CD4-positive, CD25-positive, alpha-beta regulatory T cell (primary cell): ENCODE data around the gene PMEPA1. TPM values are rescaled to one million over a fixed set of nuclear protein-coding genes. Genes with fewer than 3 reads are reported as not detected.

Experiments used
- ATAC-seq, 2 donors: fragments of 150-1000 bp; cut with Tn5 transposase; one replicate each; pipeline ENCODE4 v1.10.0; 2021; ENCODE audit warnings: low read depth in 2 of 2, moderate number of reproducible peaks in 2 of 2, moderate library complexity in 1 of 2
- DNase-seq, 3 donors: peaks; one replicate each; pipeline versions ENCODE4 v3.0.0 to v3.0.0-alpha.2; 2012 to 2022; ENCODE audit warnings: mixed read lengths in 1 of 3
- H3K27ac ChIP-seq: one replicate; pipeline ENCODE4 v1.7.0; 2013; ENCODE audit warnings: mild to moderate bottlenecking, low read length; ENCODE audit not compliant: insufficient read depth, poor library complexity, severe bottlenecking
- H3K27me3 ChIP-seq: one replicate; pipeline ENCODE4 v1.7.0; 2013; ENCODE audit warnings: low read length; ENCODE audit not compliant: control insufficient read depth, insufficient read depth
- H3K36me3 ChIP-seq: one replicate; pipeline ENCODE4 v1.7.0; 2013; ENCODE audit warnings: mild to moderate bottlenecking, low read length, moderate library complexity; ENCODE audit not compliant: control insufficient read depth, insufficient read depth
- H3K4me1 ChIP-seq: 2 replicates; pipeline ENCODE4 v1.7.0; 2013; ENCODE audit warnings: mild to moderate bottlenecking, low read length; ENCODE audit not compliant: insufficient read depth, control insufficient read depth, poor library complexity, severe bottlenecking
- H3K4me3 ChIP-seq: one replicate; pipeline ENCODE4 v1.7.0; 2013; ENCODE audit warnings: low read depth, mild to moderate bottlenecking, low read length, moderate library complexity
- H3K9me3 ChIP-seq, 2 experiments: 1 replicate in 1 of 2; 2 replicates in 1 of 2; pipeline ENCODE4 v1.7.0; 2013; ENCODE audit warnings: low read length in 2 of 2, mild to moderate bottlenecking in 1 of 2, moderate library complexity in 1 of 2; ENCODE audit not compliant: control insufficient read depth in 2 of 2
- H3K27ac Mint-ChIP-seq, 3 donors: one replicate each; pipeline ENCODE4 v1.8.0; 2020 to 2022; ENCODE audit warnings: mild to moderate bottlenecking in 3 of 3, mixed read lengths in 3 of 3, moderate library complexity in 2 of 3
- H3K27me3 Mint-ChIP-seq: one replicate; pipeline ENCODE4 v1.8.0; 2022; ENCODE audit warnings: mild to moderate bottlenecking, mixed read lengths
- H3K36me3 Mint-ChIP-seq: one replicate; pipeline ENCODE4 v1.8.0; 2020; ENCODE audit warnings: mixed read lengths
- H3K4me1 Mint-ChIP-seq, 4 donors: one replicate each; pipeline ENCODE4 v1.8.0; 2020 to 2022; ENCODE audit warnings: mixed read lengths in 4 of 4, mild to moderate bottlenecking in 1 of 4
- H3K4me3 Mint-ChIP-seq, 4 donors: one replicate each; pipeline ENCODE4 v1.8.0; 2020 to 2022; ENCODE audit warnings: mild to moderate bottlenecking in 4 of 4, mixed read lengths in 4 of 4, moderate library complexity in 3 of 4
- H3K9me3 Mint-ChIP-seq, 7 donors: one replicate each; pipeline ENCODE4 v1.8.0; 2020 to 2022; ENCODE audit warnings: mixed read lengths in 7 of 7, mild to moderate bottlenecking in 3 of 7, moderate library complexity in 2 of 7
- polyA plus RNA-seq, 4 donors: library from polyadenylated mRNA; unstranded; fragments of 300-500 nt; fragmentation: Illumina TruSeq; gene quantifications; one replicate each; pipeline ENCODE4 v1.2.3, GENCODE V29; 2021
- total RNA-seq: library from RNA; stranded (reverse); gene quantifications from one replicate; pipeline ENCODE4 v1.2.3, GENCODE V29; 2022

PMEPA1 gene
- total and polyA plus RNA-seq, 5 donors from 2014 or later = 0.36 to 4.0 (median 0.86) TPM

DNA sequence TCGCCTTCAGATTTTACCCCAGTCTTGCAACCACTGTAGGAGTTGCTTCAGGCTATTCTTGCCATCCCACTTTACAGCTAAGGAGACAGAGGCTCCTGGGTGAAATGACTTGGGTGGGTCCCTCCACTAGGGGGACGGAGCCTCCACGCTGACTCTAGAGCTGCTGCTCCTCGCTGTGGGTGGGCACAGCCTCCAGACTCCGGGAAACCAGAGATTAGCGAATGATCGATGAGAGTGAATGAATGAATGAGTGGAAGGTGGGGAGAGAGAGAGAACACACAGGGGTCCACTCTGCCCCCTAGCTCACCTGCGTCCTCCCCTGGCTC, 100.0 kb downstream of the PMEPA1 start:
- DNase-seq (no peak), ATAC-seq (no peak)
- Histone ChIP-seq H3K27me3 (no peaks in the 10 kb centered on the region), H3K36me3 (peaks cover 81% of the 10 kb centered on the region), H3K4me1 (no peaks in the 10 kb centered on the region), H3K9me3 (no peaks in the 10 kb centered on the region), H3K4me3 (no peak overlapping the region), H3K27ac (no peak overlapping the region)
- Mint-ChIP-seq H3K9me3 (no peaks in the 10 kb centered on the region), H3K27me3 (peaks cover 4% of the 10 kb centered on the region), H3K4me3 (no peak overlapping the region), H3K4me1 (peaks cover 0 to 8% (median 6%) of the 10 kb centered on the region in 4 donors), H3K27ac (no peak overlapping the region), H3K36me3 (peaks cover 39% of the 10 kb centered on the region)

DNA sequence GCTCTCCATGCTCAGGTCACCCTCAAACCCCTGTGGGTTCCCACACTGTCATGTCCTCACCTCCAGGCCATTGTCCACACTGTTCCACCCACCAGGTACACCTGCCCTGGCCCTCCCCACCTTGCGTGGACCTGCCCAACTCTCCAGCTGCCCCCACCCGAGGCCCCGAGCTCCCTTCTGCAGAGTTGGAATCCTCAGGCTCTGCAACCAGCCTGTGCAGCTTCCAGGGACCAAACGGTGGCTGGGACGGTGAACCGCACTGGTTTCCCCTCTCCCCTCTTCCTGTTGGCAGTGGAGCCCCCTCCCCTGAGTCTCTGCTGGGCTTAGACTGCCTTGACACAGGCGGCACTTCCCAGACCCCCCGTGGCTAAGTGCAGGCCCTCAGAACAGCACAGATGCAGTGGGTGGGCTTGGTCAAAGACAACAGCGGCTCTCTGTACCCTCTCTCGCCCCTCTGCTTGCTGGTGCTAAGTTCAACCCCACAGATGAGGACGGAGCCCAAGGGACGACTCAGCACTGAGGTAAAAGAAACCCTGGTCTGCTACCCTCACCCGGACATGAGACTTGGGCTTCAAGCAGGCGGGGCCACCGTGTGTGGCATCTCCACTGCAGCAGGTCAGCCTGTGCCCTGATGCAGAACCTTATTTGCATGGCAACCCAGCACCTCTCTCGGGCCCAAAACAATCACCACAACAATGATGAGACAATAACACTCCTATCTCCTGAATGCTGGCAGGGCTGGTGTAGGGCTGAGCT, 100.6 kb downstream of the PMEPA1 start:
- Histone ChIP-seq H3K27me3 (no peaks in the 10 kb centered on the region), H3K27ac (no peak overlapping the region), H3K4me3 (no peak overlapping the region), H3K4me1 (no peaks in the 10 kb centered on the region), H3K9me3 (no peaks in the 10 kb centered on the region), H3K36me3 (peaks cover 76% of the 10 kb centered on the region)
- peaks cover 4% of the 10 kb centered on the region for H3K27me3 Mint-ChIP-seq
- ATAC-seq (no peak), DNase-seq (no peak)
- H3K4me3 Mint-ChIP-seq = no peak overlapping the region
- no peaks in the 10 kb centered on the region for H3K9me3 Mint-ChIP-seq
- H3K27ac Mint-ChIP-seq = peak overlapping the region in 1 of 3 donors; percentile 73
- peaks cover 41% of the 10 kb centered on the region for H3K36me3 Mint-ChIP-seq
- H3K4me1 Mint-ChIP-seq = peaks cover 0 to 10% (median 6%) of the 10 kb centered on the region in 4 donors

- ATAC-seq (no peak), DNase-seq (no peak)
- peaks cover 70% of the 10 kb centered on the region for H3K36me3 ChIP-seq
- H3K4me1 ChIP-seq = no peaks in the 10 kb centered on the region
- peaks cover 0 to 10% (median 6%) of the 10 kb centered on the region in 4 donors for H3K4me1 Mint-ChIP-seq
- no peak overlapping the region for H3K4me3 ChIP-seq
- no peak overlapping the region for H3K27ac Mint-ChIP-seq
- H3K27me3 Mint-ChIP-seq = peaks cover 4% of the 10 kb centered on the region
- no peak overlapping the region for H3K4me3 Mint-ChIP-seq
- no peaks in the 10 kb centered on the region for H3K27me3 ChIP-seq
- H3K27ac ChIP-seq = no peak overlapping the region
- no peaks in the 10 kb centered on the region for H3K9me3 ChIP-seq
- H3K36me3 Mint-ChIP-seq = peaks cover 41% of the 10 kb centered on the region
- no peaks in the 10 kb centered on the region for H3K9me3 Mint-ChIP-seq
Observed at GRCh38 chr20:57608516-57608915, 101.3 kb downstream of the PMEPA1 start.

GRCh38 chr20:57605878-57606277, 103.9 kb downstream of the PMEPA1 start:
- H3K4me3 ChIP-seq = no peak overlapping the region
- no peaks in the 10 kb centered on the region for H3K9me3 Mint-ChIP-seq
- H3K4me1 ChIP-seq = no peaks in the 10 kb centered on the region
- H3K27ac Mint-ChIP-seq = peak overlapping the region in 1 of 3 donors; percentile 48
- H3K36me3 ChIP-seq = peaks cover 48% of the 10 kb centered on the region
- H3K27me3 Mint-ChIP-seq = peaks cover 2% of the 10 kb centered on the region
- H3K9me3 ChIP-seq = no peaks in the 10 kb centered on the region
- ATAC-seq = no peak
- H3K4me3 Mint-ChIP-seq = no peak overlapping the region
- H3K27ac ChIP-seq = no peak overlapping the region
- H3K27me3 ChIP-seq = no peaks in the 10 kb centered on the region
- H3K36me3 Mint-ChIP-seq = peaks cover 35% of the 10 kb centered on the region
- H3K4me1 Mint-ChIP-seq = peaks cover 0 to 10% (median 6%) of the 10 kb centered on the region in 4 donors
- DNase-seq = no peak

- Mint-ChIP-seq H3K4me1 (peaks cover 0 to 10% (median 6%) of the 10 kb centered on the region in 4 donors), H3K27me3 (no peaks in the 10 kb centered on the region)
- DNase-seq = no peak
Observed at GRCh38 chr20:57605045-57605444, 104.8 kb downstream of the PMEPA1 start.

GRCh38 chr20:57603120-57603519, 106.7 kb downstream of the PMEPA1 start:
- Mint-ChIP-seq H3K27me3 (peaks cover 7% of the 10 kb centered on the region), H3K4me3 (no peak overlapping the region), H3K9me3 (no peaks in the 10 kb centered on the region), H3K4me1 (peaks cover 0 to 10% (median 6%) of the 10 kb centered on the region in 4 donors), H3K27ac (peak overlapping the region in 2 of 3 donors; percentile 51 to 71), H3K36me3 (peaks cover 20% of the 10 kb centered on the region)
- no peak overlapping the region for H3K27ac ChIP-seq
- no peaks in the 10 kb centered on the region for H3K27me3 ChIP-seq
- no peak for DNase-seq
- no peaks in the 10 kb centered on the region for H3K4me1 ChIP-seq
- H3K4me3 ChIP-seq = no peak overlapping the region
- H3K9me3 ChIP-seq = no peaks in the 10 kb centered on the region
- H3K36me3 ChIP-seq = peaks cover 23% of the 10 kb centered on the region
- no peak for ATAC-seq

More at GRCh38 chr20:57605045-57605444, 104.8 kb downstream of the PMEPA1 start:
- Histone ChIP-seq H3K9me3 (no peaks in the 10 kb centered on the region), H3K4me1 (no peaks in the 10 kb centered on the region), H3K27me3 (no peaks in the 10 kb centered on the region), H3K36me3 (peaks cover 42% of the 10 kb centered on the region), H3K27ac (no peak overlapping the region), H3K4me3 (no peak overlapping the region)
- H3K4me3 Mint-ChIP-seq = no peak overlapping the region
- H3K9me3 Mint-ChIP-seq = no peaks in the 10 kb centered on the region
- H3K27ac Mint-ChIP-seq = peak overlapping the region in 2 of 3 donors; percentile 43 to 71
- peaks cover 30% of the 10 kb centered on the region for H3K36me3 Mint-ChIP-seq
- no peak for ATAC-seq

GRCh38 chr20:57601737-57602136, 108.1 kb downstream of the PMEPA1 start:
- peaks cover 13% of the 10 kb centered on the region for H3K36me3 Mint-ChIP-seq
- peaks cover 7% of the 10 kb centered on the region for H3K4me1 ChIP-seq
- ATAC-seq (no peak), DNase-seq (no peak)
- H3K4me1 Mint-ChIP-seq = peaks cover 0 to 14% (median 3%) of the 10 kb centered on the region in 4 donors
- H3K36me3 ChIP-seq = peaks cover 12% of the 10 kb centered on the region
- peak overlapping the region in 1 of 3 donors; percentile 71 for H3K27ac Mint-ChIP-seq
- H3K4me3 ChIP-seq = no peak overlapping the region
- no peak overlapping the region for H3K4me3 Mint-ChIP-seq
- H3K27ac ChIP-seq = no peak overlapping the region
- no peaks in the 10 kb centered on the region for H3K27me3 ChIP-seq
- no peaks in the 10 kb centered on the region for H3K9me3 ChIP-seq
- H3K27me3 Mint-ChIP-seq = peaks cover 7% of the 10 kb centered on the region
- H3K9me3 Mint-ChIP-seq = peaks cover 0 to 3% (median 0%) of the 10 kb centered on the region in 7 donors

DNA sequence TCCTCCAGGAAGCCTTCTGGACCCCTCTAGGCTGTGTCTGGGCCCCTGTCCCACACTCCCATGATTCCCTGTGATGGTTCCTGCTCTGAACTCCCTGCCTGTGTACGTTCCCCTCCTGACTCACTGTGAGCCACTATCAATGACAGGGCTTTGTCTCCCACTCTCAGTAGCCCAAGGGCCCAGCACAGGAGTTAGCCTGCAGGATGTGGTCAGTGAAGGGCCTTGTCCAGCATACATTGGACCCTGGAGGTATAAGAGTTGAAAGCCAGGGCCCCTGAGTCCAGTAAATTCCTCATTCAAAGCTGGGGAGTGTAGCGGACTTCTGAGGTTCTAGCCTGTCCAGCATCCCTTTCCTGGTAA, 108.6 kb downstream of the PMEPA1 start:
- H3K4me1 ChIP-seq = peaks cover 8% of the 10 kb centered on the region
- Mint-ChIP-seq H3K9me3 (peaks cover 0 to 3% (median 0%) of the 10 kb centered on the region in 7 donors), H3K4me1 (peaks cover 0 to 14% (median 3%) of the 10 kb centered on the region in 4 donors), H3K4me3 (no peak overlapping the region), H3K27me3 (peaks cover 7% of the 10 kb centered on the region), H3K36me3 (peaks cover 13% of the 10 kb centered on the region), H3K27ac (peak overlapping the region in 1 of 3 donors; percentile 62)
- ATAC-seq = no peak
- H3K27ac ChIP-seq = no peak overlapping the region
- DNase-seq = no peak
- H3K27me3 ChIP-seq = no peaks in the 10 kb centered on the region
- peaks cover 10% of the 10 kb centered on the region for H3K36me3 ChIP-seq
- no peak overlapping the region for H3K4me3 ChIP-seq
- no peaks in the 10 kb centered on the region for H3K9me3 ChIP-seq
